K562 (cell line): ENCODE results near the gene GABRB1. TPM values are rescaled to one million over a fixed set of nuclear protein-coding genes. Genes with fewer than 3 reads are reported as not detected.

Experiments used
- ATAC-seq: fragments of 200-7000 bp; cut with Tn5 transposase; 3 replicates; pipeline ENCODE4 v1.9.1; 2020; ENCODE audit warnings: moderate library complexity
- BruUV-seq: library from RNA; stranded (reverse); fragments of 400-500 nt; replicated peaks from 2 replicates; lab custom pipeline; 2021; lab: Mats Ljungman, UMichigan
- CTCF ChIA-PET: fragments of 300-600 bp; formaldehyde crosslinking; extraction: SDS; loops from one replicate; lab custom pipeline; 2021; ENCODE audit warnings: low intra/inter-chr PET ratio; lab: Yijun Ruan, JAX
- POLR2A ChIA-PET: fragments of 300-600, 350-650 bp; sonication (Branson Sonifier 250); formaldehyde crosslinking; extraction: SDS; loops from one replicate; lab custom pipeline; 2021; ENCODE audit warnings: antibody characterized with exemption, inconsistent platforms; lab: Yijun Ruan, JAX
- DNase-seq, 4 experiments: peaks; one replicate each; pipeline versions ENCODE4 v3.0.0 to v3.0.0-alpha.2; 2011 to 2018; ENCODE audit warnings: low spot score in 3 of 4, mixed read lengths in 3 of 4; ENCODE audit errors: extremely low read depth in 1 of 4
- FAIRE-seq: peaks from 2 replicates; lab custom pipeline; 2011; peaks lifted over from hg19 to GRCh38; lab: Jason Lieb, UNC
- H2AFZ ChIP-seq: 2 replicates; pipeline ENCODE4 v1.6.0; 2011; ENCODE audit warnings: low read depth, low read length, control low read depth, inconsistent platforms
- H3K27ac ChIP-seq: fragments of 200-600 bp; 3 replicates; pipeline ENCODE4 v1.8.0; 2011; ENCODE audit warnings: low read depth, mild to moderate bottlenecking, control low read depth, inconsistent platforms, low read length, moderate library complexity, mixed read lengths; ENCODE audit errors: extremely low read depth
- H3K27me3 ChIP-seq, 2 experiments: fragments of 300-600 bp in 1 of 2; 2 replicates in 1 of 2; 3 replicates in 1 of 2; pipeline versions ENCODE4 v1.6.0 to v1.8.0; 2011; ENCODE audit warnings: inconsistent platforms in 2 of 2, low read length in 2 of 2, mild to moderate bottlenecking in 1 of 2, mixed read lengths in 1 of 2, moderate library complexity in 1 of 2; ENCODE audit not compliant: control insufficient read depth in 2 of 2, insufficient read depth in 2 of 2
- H3K36me3 ChIP-seq: fragments of 300-600 bp; 3 replicates; pipeline ENCODE4 v1.8.0; 2011; ENCODE audit warnings: mild to moderate bottlenecking, low read length, inconsistent platforms; ENCODE audit not compliant: control insufficient read depth, insufficient read depth
- H3K4me1 ChIP-seq, 2 experiments: fragments of 200-600 bp in 1 of 2; replicated peaks in 1 of 2; 2 replicates in 1 of 2; 3 replicates in 1 of 2; pipeline versions ENCODE4 v1.5.1 to v1.8.0; 2011; ENCODE audit warnings: inconsistent platforms in 2 of 2, low read length in 2 of 2, mild to moderate bottlenecking in 1 of 2, mixed read lengths in 1 of 2, moderate library complexity in 1 of 2; ENCODE audit not compliant: control insufficient read depth in 2 of 2, insufficient read depth in 2 of 2
- H3K4me2 ChIP-seq: 2 replicates; pipeline ENCODE4 v1.6.1; 2011; ENCODE audit warnings: low read length, control low read depth, inconsistent platforms, mixed read lengths; ENCODE audit not compliant: insufficient read depth
- H3K4me3 ChIP-seq: fragments of 200-600 bp; sonication (generic), shearing (Covaris generic); 2 replicates; pipeline ENCODE4 v1.5.1; 2016; ENCODE audit warnings: control low read depth, inconsistent platforms
- H3K79me2 ChIP-seq: fragments of 200-600 bp; 3 replicates; pipeline ENCODE4 v1.8.0; 2011; ENCODE audit warnings: low read length, inconsistent platforms; ENCODE audit not compliant: control insufficient read depth, insufficient read depth
- H3K9ac ChIP-seq, 2 experiments: 2 replicates each; pipeline versions ENCODE4 v1.6.0 to v1.6.1; 2011; ENCODE audit warnings: low read depth in 2 of 2, low read length in 2 of 2, control low read depth in 1 of 2, inconsistent platforms in 1 of 2, mild to moderate bottlenecking in 1 of 2, mixed read lengths in 1 of 2; ENCODE audit not compliant: insufficient read depth in 1 of 2
- H3K9me1 ChIP-seq: one replicate; pipeline ENCODE4 v1.6.0; 2011; ENCODE audit warnings: inconsistent platforms, mild to moderate bottlenecking, low read length, moderate library complexity; ENCODE audit not compliant: control insufficient read depth, insufficient read depth
- H3K9me3 ChIP-seq: replicated peaks from 2 replicates; pipeline ENCODE4 v1.5.1; 2011; ENCODE audit warnings: low read depth, low read length, inconsistent platforms; ENCODE audit not compliant: control insufficient read depth, insufficient read depth
- H4K20me1 ChIP-seq: replicated peaks from 2 replicates; pipeline ENCODE4 v1.6.1; 2011; ENCODE audit warnings: low read length, inconsistent platforms, mixed read lengths; ENCODE audit not compliant: control insufficient read depth, insufficient read depth
- CC2D1A ChIP-seq: fragments of 450-650 bp; IDR thresholded peaks from 2 replicates; pipeline ENCODE4 v1.6.1; 2017; ENCODE audit warnings: mild to moderate bottlenecking
- HDAC6 ChIP-seq: IDR thresholded peaks from 2 replicates; pipeline ENCODE4 v1.6.1; 2012; ENCODE audit warnings: low read depth, mild to moderate bottlenecking, control low read depth, inconsistent platforms, low read length, moderate library complexity
- HNRNPK ChIP-seq: fragments of 200-400 bp; formaldehyde crosslinking; IDR thresholded peaks from one replicate; pipeline ENCODE4 v1.6.1; 2018; ENCODE audit warnings: mild to moderate bottlenecking, low read depth, low read length; ENCODE audit not compliant: poor library complexity, severe bottlenecking
- ZFP1 ChIP-seq: fragments of 450-650 bp; formaldehyde crosslinking; IDR thresholded peaks from 2 replicates; pipeline ENCODE4 v1.4.0; 2020; ENCODE audit warnings: mild to moderate bottlenecking, mixed read lengths
- ZNF274 ChIP-seq: IDR thresholded peaks from 2 replicates; pipeline ENCODE4 v1.6.1; 2011; ENCODE audit warnings: low read depth, mild to moderate bottlenecking, low read length, moderate library complexity, borderline replicate concordance
- ZNF507 ChIP-seq: conservative IDR thresholded peaks from 2 replicates; pipeline ENCODE4 v1.6.1; 2017; ENCODE audit warnings: missing genetic modification characterization, missing compliant biosample characterization
- WGBS: fragments of 100-300 bp; shearing (Covaris generic); methylation state at CpG from one replicate; pipeline ENCODE4 v1.1.6; 2016; ENCODE audit warnings: low coverage, mixed read lengths; ENCODE audit not compliant: insufficient coverage; ENCODE audit errors: missing lambda C conversion rate; 5-methylcytosine and 5-hydroxymethylcytosine counted together
- in situ Hi-C: fragments of 300-500 bp; cut with MboI; formaldehyde crosslinking; loops from 4 replicates; pipeline ENCODE4 v1.15.0; 2018; ENCODE audit warnings: inconsistent platforms, mixed read lengths
- intact Hi-C: fragments of 100-400 bp; cut with micrococcal nuclease; formaldehyde crosslinking; loops from 2 replicates; pipeline ENCODE4 v1.14.2; 2022
- polyA plus RNA-seq, 8 experiments: library from polyadenylated mRNA; depleted of rRNA in 4 of 8; stranded (reverse) in 5 of 8; unstranded in 3 of 8; fragments of >200 nt; fragmentation: Nextera tagmentation in 2 of 8; fragmentation: Illumina TruSeq in 1 of 8; extraction: Ambion mirVana in 2 of 8; extraction: Trizol in 1 of 8; gene quantifications; 2 replicates each; pipeline versions ENCODE4 v1.2.1 to v1.2.3, GENCODE V29; 2011 to 2014; ENCODE audit warnings: inconsistent platforms in 1 of 8, missing spikeins in 1 of 8
- total RNA-seq, 7 experiments: library from RNA; depleted of rRNA in 6 of 7; stranded (reverse); fragments of >200 nt in 6 of 7; fragmentation: Illumina TruSeq in 2 of 7; extraction: Trizol in 2 of 7; gene quantifications; 2 replicates each; pipeline versions ENCODE4 v1.2.1 to v1.2.3, GENCODE V29; 2011 to 2021; ENCODE audit warnings: low replicate concordance in 1 of 7
- TF ChIP-seq, protein P1 (sequence below): IDR thresholded peaks from 2 replicates; pipeline ENCODE4 v1.6.1; 2016; ENCODE audit warnings: missing genetic modification characterization, missing compliant biosample characterization

GABRB1 gene
- total and polyA plus RNA-seq, 9 of the 15 experiments (the other 6 are each of a cell fraction or from before 2014, with no cell fraction given) = not detected

DNA sequence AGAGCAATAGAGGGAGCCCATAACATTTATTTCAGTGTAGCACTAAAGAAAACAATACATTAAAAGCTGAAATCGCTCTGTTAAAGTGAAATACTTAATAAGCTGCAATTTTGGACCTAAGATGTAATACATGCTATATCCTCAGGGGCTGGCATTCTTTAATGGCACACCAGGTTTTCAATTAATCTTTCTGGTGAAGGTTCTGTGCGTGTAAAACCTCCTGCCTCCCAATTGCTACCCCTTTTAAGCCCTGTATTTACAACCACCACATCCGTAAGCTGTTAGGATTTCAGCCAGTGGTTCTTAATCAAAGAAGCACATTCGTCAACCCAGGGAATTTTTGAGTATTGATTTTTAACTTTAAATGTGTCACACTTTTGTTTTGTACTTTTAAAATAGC is 439.7 kb downstream of the GABRB1 start:
- H3K9me3 ChIP-seq = no peaks in the 10 kb centered on the region
- FAIRE-seq = no peak
- peaks cover 3 to 7% of the 10 kb centered on the region in 2 experiments; a peak in 3 of 5 replicates for H3K27me3 ChIP-seq
- H3K9ac ChIP-seq = no peak overlapping the region
- H3K4me2 ChIP-seq = no peak overlapping the region
- in situ Hi-C loops = no loop called here
- no peaks in the 10 kb centered on the region for H3K79me2 ChIP-seq
- H3K4me3 ChIP-seq = no peak overlapping the region
- TF ChIP-seq HDAC6 (no peak), ZNF274 (no peak), ZNF507 (tag) (no peak), ZFP1 (CRISPR knock-in tag) (no peak), HNRNPK (no peak), CC2D1A (no peak)
- TF ChIP-seq, protein P1, sequence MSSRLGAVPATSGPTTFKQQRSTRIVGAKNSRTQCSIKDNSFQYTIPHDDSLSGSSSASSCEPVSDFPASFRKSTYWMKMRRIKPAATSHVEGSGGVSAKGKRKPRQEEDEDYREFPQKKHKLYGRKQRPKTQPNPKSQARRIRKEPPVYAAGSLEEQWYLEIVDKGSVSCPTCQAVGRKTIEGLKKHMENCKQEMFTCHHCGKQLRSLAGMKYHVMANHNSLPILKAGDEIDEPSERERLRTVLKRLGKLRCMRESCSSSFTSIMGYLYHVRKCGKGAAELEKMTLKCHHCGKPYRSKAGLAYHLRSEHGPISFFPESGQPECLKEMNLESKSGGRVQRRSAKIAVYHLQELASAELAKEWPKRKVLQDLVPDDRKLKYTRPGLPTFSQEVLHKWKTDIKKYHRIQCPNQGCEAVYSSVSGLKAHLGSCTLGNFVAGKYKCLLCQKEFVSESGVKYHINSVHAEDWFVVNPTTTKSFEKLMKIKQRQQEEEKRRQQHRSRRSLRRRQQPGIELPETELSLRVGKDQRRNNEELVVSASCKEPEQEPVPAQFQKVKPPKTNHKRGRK (tag) = no peak
- TF ChIP-seq, all 486 proteins: peak for 0
- BruUV-seq = no TSS peak
- no peaks in the 10 kb centered on the region for H3K4me1 ChIP-seq
- intact Hi-C loops = no loop called here
- no peaks in the 10 kb centered on the region for H3K36me3 ChIP-seq
- H3K9me1 ChIP-seq = no peaks in the 10 kb centered on the region
- no peak for DNase-seq
- whole genome bisulfite sequencing = 0% methylated on average over 4 of the region's 4 CpGs
- POLR2A ChIA-PET = interaction anchor here (2.0 kb wide), 1 partner anchor 8 kb away, joined by 5 read pairs; the partner anchor contains the start of gene COMMD8
- H4K20me1 ChIP-seq = no peaks in the 10 kb centered on the region
- H3K27ac ChIP-seq = no peak overlapping the region
- H2AFZ ChIP-seq = no peak overlapping the region
- no peak for ATAC-seq
- CTCF ChIA-PET = no interaction called here
